NAMALWA (cell line): ENCODE data around the gene UPP2.

Source experiments
- DNase-seq: peaks from one replicate; pipeline ENCODE4 v3.0.0-alpha.2; 2015; ENCODE audit warnings: low spot score

Gene UPP2

GRCh38 chr2:158104903-158105302 lies 3.2 kb downstream of the UPP2 start:
- DNase-seq, result no peak

GRCh38 chr2:158112992-158113391 lies 11.3 kb downstream of the UPP2 start:
- DNase-seq, result no peak

GRCh38 chr2:158113741-158114295 lies 12.1 kb downstream of the UPP2 start:
- DNase-seq, result no peak

- DNase-seq, result no peak
Observed at GRCh38 chr2:158114516-158114915, 12.8 kb downstream of the UPP2 start.

- DNase-seq, result no peak
Observed at GRCh38 chr2:158115202-158115767, 13.6 kb downstream of the UPP2 start.

- no peak for DNase-seq
Observed at GRCh38 chr2:158116936-158117335, 15.3 kb downstream of the UPP2 start.

- DNase-seq, result peak; percentile 37
Observed at GRCh38 chr2:158120102-158120501, 18.4 kb downstream of the UPP2 start.

GRCh38 chr2:158120664-158121641 lies 19.3 kb downstream of the UPP2 start:
- no peak for DNase-seq

GRCh38 chr2:158124896-158125295 lies 23.2 kb downstream of the UPP2 start:
- no peak for DNase-seq

GRCh38 chr2:158125756-158126498 lies 24.3 kb downstream of the UPP2 start:
- no peak for DNase-seq

GRCh38 chr2:158127380-158127804 lies 25.7 kb downstream of the UPP2 start:
- no peak for DNase-seq

GRCh38 chr2:158128168-158128973 lies 26.7 kb downstream of the UPP2 start:
- DNase-seq, result no peak

- DNase-seq, result no peak
Observed at GRCh38 chr2:158129037-158129436, 27.4 kb downstream of the UPP2 start.

- no peak for DNase-seq
Observed at GRCh38 chr2:158130832-158131473, 29.3 kb downstream of the UPP2 start.

- DNase-seq, result no peak
Observed at GRCh38 chr2:158131483-158131912, 29.8 kb downstream of the UPP2 start.

- DNase-seq, result no peak
Observed at GRCh38 chr2:158131919-158132566, 30.4 kb downstream of the UPP2 start.

- no peak for DNase-seq
Observed at GRCh38 chr2:158134055-158134454, 32.4 kb downstream of the UPP2 start.

GRCh38 chr2:158134655-158135054 lies 33.0 kb downstream of the UPP2 start:
- no peak for DNase-seq

GRCh38 chr2:158135096-158135495 lies 33.4 kb downstream of the UPP2 start:
- DNase-seq, result no peak

GRCh38 chr2:158138255-158138654 lies 36.6 kb downstream of the UPP2 start:
- DNase-seq, result no peak
